K562 (cell line): Measurements from ENCODE around the gene ZNF544. TPM values are rescaled to one million over a fixed set of nuclear protein-coding genes. Genes with fewer than 3 reads are reported as not detected.

ENCODE experiments used
- CHAMP1 ChIP-seq: fragments of 450-650 bp; IDR thresholded peaks from 2 replicates; pipeline ENCODE4 v1.6.1; 2016; ENCODE audit warnings: mild to moderate bottlenecking
- DLX4 ChIP-seq: fragments of 250-450 bp; sonication (Bioruptor Pico); IDR thresholded peaks from 2 replicates; pipeline ENCODE4 v1.6.1; 2021; ENCODE audit warnings: mild to moderate bottlenecking
- GTF2E2 ChIP-seq: fragments of 200-800 bp; sonication (Bioruptor generic); IDR thresholded peaks from 2 replicates; pipeline ENCODE4 v1.6.1; 2016; ENCODE audit warnings: missing genetic modification characterization, missing compliant biosample characterization
- HMGN3 ChIP-seq: IDR thresholded peaks from 2 replicates; pipeline ENCODE4 v1.6.1; 2011; ENCODE audit warnings: borderline replicate concordance, low read depth, mild to moderate bottlenecking, mixed read lengths, low read length; ENCODE audit not compliant: insufficient read length; ENCODE audit errors: extremely low read depth
- ID3 ChIP-seq, 2 experiments: fragments of 250-450 bp in 1 of 2; fragments of 450-650 bp in 1 of 2; sonication (Bioruptor Pico) in 1 of 2; IDR thresholded peaks; 2 replicates each; pipeline versions ENCODE4 v1.6.1 to v1.8.0; 2016 to 2021; ENCODE audit warnings: mild to moderate bottlenecking in 2 of 2, moderate library complexity in 2 of 2, missing compliant biosample characterization in 1 of 2, missing genetic modification characterization in 1 of 2
- KAT2B ChIP-seq: IDR thresholded peaks from one replicate; pipeline ENCODE4 v1.6.1; 2012; ENCODE audit warnings: low read depth, mild to moderate bottlenecking, control low read depth, inconsistent platforms, low read length, moderate library complexity
- NCOA4 ChIP-seq: fragments of 450-650 bp; IDR thresholded peaks from 2 replicates; pipeline ENCODE4 v1.6.1; 2018; ENCODE audit warnings: mild to moderate bottlenecking; ENCODE audit not compliant: partially characterized antibody
- NCOA6 ChIP-seq: fragments of 450-650 bp; IDR thresholded peaks from 2 replicates; pipeline ENCODE4 v1.6.1; 2017; ENCODE audit warnings: mild to moderate bottlenecking
- PBX2 ChIP-seq, 2 experiments: IDR thresholded peaks in 1 of 2; conservative IDR thresholded peaks in 1 of 2; 2 replicates each; pipeline ENCODE4 v1.6.1; 2016; ENCODE audit warnings: low read depth in 2 of 2, mild to moderate bottlenecking in 1 of 2, missing compliant biosample characterization in 1 of 2, missing genetic modification characterization in 1 of 2, moderate library complexity in 1 of 2
- SMAD2 ChIP-seq: fragments of 150-350 bp; IDR thresholded peaks from 2 replicates; pipeline ENCODE4 v1.6.1; 2014; ENCODE audit warnings: low read depth, mild to moderate bottlenecking, low read length
- SP1 ChIP-seq: sonication (generic); formaldehyde crosslinking; IDR thresholded peaks from 2 replicates; pipeline ENCODE4 v1.8.1; 2022; ENCODE audit warnings: mild to moderate bottlenecking, missing genetic modification reagents
- SUPT5H ChIP-seq: fragments of 450-650 bp; IDR thresholded peaks from 2 replicates; pipeline ENCODE4 v1.6.1; 2016
- TBP ChIP-seq: optimal IDR thresholded peaks from 2 replicates; pipeline ENCODE3; 2011; ENCODE audit warnings: low read depth, low read length, improper control_type of control experiment
- TCF7 ChIP-seq: sonication (generic); IDR thresholded peaks from 2 replicates; pipeline ENCODE4 v1.6.1; 2016; ENCODE audit warnings: antibody characterized with exemption, borderline replicate concordance
- TEAD2 ChIP-seq: fragments of 450-650 bp; IDR thresholded peaks from 2 replicates; pipeline ENCODE4 v1.6.1; 2016; ENCODE audit warnings: missing genetic modification characterization, control low read depth, missing compliant biosample characterization
- TRIM28 ChIP-seq: fragments of 450-650 bp; IDR thresholded peaks from 2 replicates; pipeline ENCODE4 v1.6.1; 2017
- U2AF1 ChIP-seq: fragments of 200-400 bp; formaldehyde crosslinking; optimal IDR thresholded peaks from 2 replicates; pipeline ENCODE3; 2017; ENCODE audit warnings: mild to moderate bottlenecking, low read depth, low read length, moderate library complexity
- ZBTB7A ChIP-seq: IDR thresholded peaks from 2 replicates; pipeline ENCODE4 v1.6.1; 2011; ENCODE audit warnings: low read depth, mild to moderate bottlenecking, low read length, moderate library complexity, borderline replicate concordance; ENCODE audit not compliant: control insufficient read depth
- ZNF274 ChIP-seq: IDR thresholded peaks from 2 replicates; pipeline ENCODE4 v1.6.1; 2011; ENCODE audit warnings: low read depth, mild to moderate bottlenecking, low read length, moderate library complexity, borderline replicate concordance
- ZNF347 ChIP-seq: fragments of 450-650 bp; formaldehyde crosslinking; IDR thresholded peaks from 2 replicates; pipeline ENCODE4 v1.4.0; 2020; ENCODE audit warnings: low read depth, mild to moderate bottlenecking, moderate library complexity
- ZNF445 ChIP-seq: fragments of 250-450 bp; sonication (Bioruptor Pico); IDR thresholded peaks from 2 replicates; pipeline ENCODE4 v1.4.0; 2020; ENCODE audit warnings: low read depth, mild to moderate bottlenecking, moderate library complexity
- polyA plus RNA-seq, 8 experiments: library from polyadenylated mRNA; depleted of rRNA in 4 of 8; stranded (reverse) in 5 of 8; unstranded in 3 of 8; fragments of >200 nt; fragmentation: Nextera tagmentation in 2 of 8; fragmentation: Illumina TruSeq in 1 of 8; extraction: Ambion mirVana in 2 of 8; extraction: Trizol in 1 of 8; gene quantifications; 2 replicates each; pipeline versions ENCODE4 v1.2.1 to v1.2.3, GENCODE V29; 2011 to 2014; ENCODE audit warnings: inconsistent platforms in 1 of 8, missing spikeins in 1 of 8
- total RNA-seq, 7 experiments: library from RNA; depleted of rRNA in 6 of 7; stranded (reverse); fragments of >200 nt in 6 of 7; fragmentation: Illumina TruSeq in 2 of 7; extraction: Trizol in 2 of 7; gene quantifications; 2 replicates each; pipeline versions ENCODE4 v1.2.1 to v1.2.3, GENCODE V29; 2011 to 2021; ENCODE audit warnings: low replicate concordance in 1 of 7

ZNF544 gene
- total and polyA plus RNA-seq, 9 of the 15 experiments (the other 6 are each of a cell fraction or from before 2014, with no cell fraction given): 23.6 to 59.0 (median 41.4) TPM

- no peak for TF ChIP-seq PBX2 (CRISPR knock-in tag; IDR thresholded peaks at IDR 0.05; ENCODE audit: low read depth)
- no peak for TF ChIP-seq PBX2 (tag; conservative IDR thresholded peaks at IDR 0.05; ENCODE audit: low read depth)
- peak; percentile 90; the same call in 1 of the 2 replicates for TF ChIP-seq TRIM28
- TF ChIP-seq NCOA4: no peak
- no peak for TF ChIP-seq HMGN3
- TF ChIP-seq SMAD2: no peak
- no peak for TF ChIP-seq SP1 (CRISPR knock-in tag)
- TF ChIP-seq ID3 (CRISPR knock-in tag; IDR thresholded peaks at IDR 0.05): no peak
- 0 out of 2 replicates have a peak, but pooled peaks have one; percentile 32 for TF ChIP-seq ID3 (tag; IDR thresholded peaks at IDR 0.05)
- TF ChIP-seq ZNF274: peak; percentile 99
- no peak; the same call in 1 of the 2 replicates for TF ChIP-seq SUPT5H
- no peak for TF ChIP-seq DLX4 (CRISPR knock-in tag)
- no peak for TF ChIP-seq NCOA6
- no peak for TF ChIP-seq KAT2B
- TF ChIP-seq ZBTB7A: no peak
- no peak for TF ChIP-seq TBP
- TF ChIP-seq ZNF347 (CRISPR knock-in tag): no peak
- no peak for TF ChIP-seq TEAD2 (tag)
- no peak for TF ChIP-seq U2AF1
- TF ChIP-seq CHAMP1: no peak
- no peak for TF ChIP-seq ZNF445 (CRISPR knock-in tag)
- TF ChIP-seq GTF2E2 (tag): no peak
- no peak for TF ChIP-seq TCF7
Measured at GRCh38 chr19:58261968-58262921, 33.5 kb downstream of the ZNF544 start (continued).
